K562 (cell line): ENCODE measurements around the gene TIMM44. TPM values are rescaled to one million over a fixed set of nuclear protein-coding genes. Genes with fewer than 3 reads are reported as not detected.

Experiments used
- ATAC-seq: fragments of 200-7000 bp; cut with Tn5 transposase; 3 replicates; pipeline ENCODE4 v1.9.1; 2020; ENCODE audit warnings: moderate library complexity
- BruUV-seq: library from RNA; stranded (reverse); fragments of 400-500 nt; replicated peaks from 2 replicates; lab custom pipeline; 2021; lab: Mats Ljungman, UMichigan
- CTCF ChIA-PET: fragments of 300-600 bp; formaldehyde crosslinking; extraction: SDS; loops from one replicate; lab custom pipeline; 2021; ENCODE audit warnings: low intra/inter-chr PET ratio; lab: Yijun Ruan, JAX
- POLR2A ChIA-PET: fragments of 300-600, 350-650 bp; sonication (Branson Sonifier 250); formaldehyde crosslinking; extraction: SDS; loops from one replicate; lab custom pipeline; 2021; ENCODE audit warnings: antibody characterized with exemption, inconsistent platforms; lab: Yijun Ruan, JAX
- DNase-seq, 4 experiments: peaks; one replicate each; pipeline versions ENCODE4 v3.0.0 to v3.0.0-alpha.2; 2011 to 2018; ENCODE audit warnings: low spot score in 3 of 4, mixed read lengths in 3 of 4; ENCODE audit errors: extremely low read depth in 1 of 4
- FAIRE-seq: peaks from 2 replicates; lab custom pipeline; 2011; peaks lifted over from hg19 to GRCh38; lab: Jason Lieb, UNC
- H2AFZ ChIP-seq: 2 replicates; pipeline ENCODE4 v1.6.0; 2011; ENCODE audit warnings: low read depth, low read length, control low read depth, inconsistent platforms
- H3K27ac ChIP-seq: fragments of 200-600 bp; 3 replicates; pipeline ENCODE4 v1.8.0; 2011; ENCODE audit warnings: low read depth, mild to moderate bottlenecking, control low read depth, inconsistent platforms, low read length, moderate library complexity, mixed read lengths; ENCODE audit errors: extremely low read depth
- H3K27me3 ChIP-seq, 2 experiments: fragments of 300-600 bp in 1 of 2; 2 replicates in 1 of 2; 3 replicates in 1 of 2; pipeline versions ENCODE4 v1.6.0 to v1.8.0; 2011; ENCODE audit warnings: inconsistent platforms in 2 of 2, low read length in 2 of 2, mild to moderate bottlenecking in 1 of 2, mixed read lengths in 1 of 2, moderate library complexity in 1 of 2; ENCODE audit not compliant: control insufficient read depth in 2 of 2, insufficient read depth in 2 of 2
- H3K36me3 ChIP-seq: fragments of 300-600 bp; 3 replicates; pipeline ENCODE4 v1.8.0; 2011; ENCODE audit warnings: mild to moderate bottlenecking, low read length, inconsistent platforms; ENCODE audit not compliant: control insufficient read depth, insufficient read depth
- H3K4me1 ChIP-seq, 2 experiments: fragments of 200-600 bp in 1 of 2; replicated peaks in 1 of 2; 2 replicates in 1 of 2; 3 replicates in 1 of 2; pipeline versions ENCODE4 v1.5.1 to v1.8.0; 2011; ENCODE audit warnings: inconsistent platforms in 2 of 2, low read length in 2 of 2, mild to moderate bottlenecking in 1 of 2, mixed read lengths in 1 of 2, moderate library complexity in 1 of 2; ENCODE audit not compliant: control insufficient read depth in 2 of 2, insufficient read depth in 2 of 2
- H3K4me2 ChIP-seq: 2 replicates; pipeline ENCODE4 v1.6.1; 2011; ENCODE audit warnings: low read length, control low read depth, inconsistent platforms, mixed read lengths; ENCODE audit not compliant: insufficient read depth
- H3K4me3 ChIP-seq: fragments of 200-600 bp; sonication (generic), shearing (Covaris generic); 2 replicates; pipeline ENCODE4 v1.5.1; 2016; ENCODE audit warnings: control low read depth, inconsistent platforms
- H3K79me2 ChIP-seq: fragments of 200-600 bp; 3 replicates; pipeline ENCODE4 v1.8.0; 2011; ENCODE audit warnings: low read length, inconsistent platforms; ENCODE audit not compliant: control insufficient read depth, insufficient read depth
- H3K9ac ChIP-seq, 2 experiments: 2 replicates each; pipeline versions ENCODE4 v1.6.0 to v1.6.1; 2011; ENCODE audit warnings: low read depth in 2 of 2, low read length in 2 of 2, control low read depth in 1 of 2, inconsistent platforms in 1 of 2, mild to moderate bottlenecking in 1 of 2, mixed read lengths in 1 of 2; ENCODE audit not compliant: insufficient read depth in 1 of 2
- H3K9me1 ChIP-seq: one replicate; pipeline ENCODE4 v1.6.0; 2011; ENCODE audit warnings: inconsistent platforms, mild to moderate bottlenecking, low read length, moderate library complexity; ENCODE audit not compliant: control insufficient read depth, insufficient read depth
- H3K9me3 ChIP-seq: replicated peaks from 2 replicates; pipeline ENCODE4 v1.5.1; 2011; ENCODE audit warnings: low read depth, low read length, inconsistent platforms; ENCODE audit not compliant: control insufficient read depth, insufficient read depth
- H4K20me1 ChIP-seq: replicated peaks from 2 replicates; pipeline ENCODE4 v1.6.1; 2011; ENCODE audit warnings: low read length, inconsistent platforms, mixed read lengths; ENCODE audit not compliant: control insufficient read depth, insufficient read depth
- RBFOX2 ChIP-seq: fragments of 200-400 bp; formaldehyde crosslinking; IDR thresholded peaks from 2 replicates; pipeline ENCODE4 v1.6.1; 2017; ENCODE audit warnings: low read depth, mild to moderate bottlenecking, low read length, moderate library complexity
- WGBS: fragments of 100-300 bp; shearing (Covaris generic); methylation state at CpG from one replicate; pipeline ENCODE4 v1.1.6; 2016; ENCODE audit warnings: low coverage, mixed read lengths; ENCODE audit not compliant: insufficient coverage; ENCODE audit errors: missing lambda C conversion rate; 5-methylcytosine and 5-hydroxymethylcytosine counted together
- in situ Hi-C: fragments of 300-500 bp; cut with MboI; formaldehyde crosslinking; loops from 4 replicates; pipeline ENCODE4 v1.15.0; 2018; ENCODE audit warnings: inconsistent platforms, mixed read lengths
- intact Hi-C: fragments of 100-400 bp; cut with micrococcal nuclease; formaldehyde crosslinking; loops from 2 replicates; pipeline ENCODE4 v1.14.2; 2022
- polyA plus RNA-seq, 8 experiments: library from polyadenylated mRNA; depleted of rRNA in 4 of 8; stranded (reverse) in 5 of 8; unstranded in 3 of 8; fragments of >200 nt; fragmentation: Nextera tagmentation in 2 of 8; fragmentation: Illumina TruSeq in 1 of 8; extraction: Ambion mirVana in 2 of 8; extraction: Trizol in 1 of 8; gene quantifications; 2 replicates each; pipeline versions ENCODE4 v1.2.1 to v1.2.3, GENCODE V29; 2011 to 2014; ENCODE audit warnings: inconsistent platforms in 1 of 8, missing spikeins in 1 of 8
- total RNA-seq, 7 experiments: library from RNA; depleted of rRNA in 6 of 7; stranded (reverse); fragments of >200 nt in 6 of 7; fragmentation: Illumina TruSeq in 2 of 7; extraction: Trizol in 2 of 7; gene quantifications; 2 replicates each; pipeline versions ENCODE4 v1.2.1 to v1.2.3, GENCODE V29; 2011 to 2021; ENCODE audit warnings: low replicate concordance in 1 of 7
- TF ChIP-seq, protein P1 (sequence below): sonication (generic); formaldehyde crosslinking; IDR thresholded peaks from 2 replicates; pipeline ENCODE4 v1.8.0; 2022; ENCODE audit warnings: mild to moderate bottlenecking, missing genetic modification reagents

The TIMM44 gene
- total and polyA plus RNA-seq, 9 of the 15 experiments (the other 6 are each of a cell fraction or from before 2014, with no cell fraction given): 10.3 to 231 (median 89.3) TPM

DNA sequence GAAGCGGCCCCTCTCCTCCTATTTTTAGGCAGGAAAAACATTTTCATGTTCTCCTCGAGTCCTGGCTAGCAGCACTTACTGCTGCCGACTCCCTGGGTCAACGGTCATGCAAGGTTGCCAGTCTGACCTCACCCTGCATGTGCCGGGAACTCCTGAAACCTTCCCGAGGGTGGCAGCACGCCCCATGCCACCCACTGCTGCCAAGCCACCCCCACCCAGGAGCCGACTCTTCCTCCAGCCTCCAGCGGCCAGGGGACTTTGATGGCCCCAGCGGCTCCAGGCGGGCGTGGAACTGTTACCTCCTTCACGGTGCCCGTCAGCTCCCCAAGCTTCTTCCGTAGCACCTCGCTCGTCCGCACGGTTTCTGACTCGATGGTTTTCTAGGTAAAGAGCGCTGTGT lies 8.7 kb downstream of the TIMM44 start:
- 97% methylated on average over 13 of the region's 21 CpGs for WGBS
- Histone ChIP-seq H3K9ac (no peak overlapping the region; a peak in 1 of 4 replicates), H3K9me1 (no peaks in the 10 kb centered on the region), H3K4me3 (no peak overlapping the region), H3K36me3 (peaks cover 95% of the 10 kb centered on the region), H3K4me1 (peaks cover 0 to 35% of the 10 kb centered on the region in 2 experiments; a peak in 3 of 5 replicates), H3K27ac (no peak overlapping the region), H3K9me3 (no peaks in the 10 kb centered on the region), H4K20me1 (no peaks in the 10 kb centered on the region; the same call in 1 of the 2 replicates), H3K27me3 (no peaks in the 10 kb centered on the region), H3K4me2 (no peak overlapping the region), H2AFZ (no peak overlapping the region), H3K79me2 (peaks cover 17% of the 10 kb centered on the region)
- ChIA-PET CTCF (no interaction called here), POLR2A (interaction anchor here (1.2 to 1.3 kb wide), 2 partner anchors 8 to 9 kb away, joined by 5 read pairs; partner anchors contain the start of gene TIMM44)
- ATAC-seq (no peak), DNase-seq (no peak), FAIRE-seq (no peak)
- TF ChIP-seq, protein P1, sequence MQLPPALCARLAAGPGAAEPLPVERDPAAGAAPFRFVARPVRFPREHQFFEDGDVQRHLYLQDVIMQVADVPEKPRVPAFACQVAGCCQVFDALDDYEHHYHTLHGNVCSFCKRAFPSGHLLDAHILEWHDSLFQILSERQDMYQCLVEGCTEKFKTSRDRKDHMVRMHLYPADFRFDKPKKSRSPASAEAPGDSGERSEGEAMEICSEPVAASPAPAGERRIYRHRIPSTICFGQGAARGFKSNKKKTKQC (CRISPR knock-in tag): no peak
- TF ChIP-seq RBFOX2: peak; percentile 43
- BruUV-seq: no TSS peak
- intact Hi-C loops: no loop called here
- in situ Hi-C loops: no loop called here
